HCT116 (cell line): Measurements from ENCODE around the gene CASP1. TPM values are rescaled to one million over a fixed set of nuclear protein-coding genes. Genes with fewer than 3 reads are reported as not detected.

Experiments
- ATAC-seq: fragments of 200-7000 bp; cut with Tn5 transposase; 2 replicates; pipeline ENCODE4 v1.9.1; 2020; ENCODE audit warnings: mild to moderate bottlenecking, moderate library complexity
- BruUV-seq: library from RNA; stranded (reverse); fragments of 400-500 nt; replicated peaks from 2 replicates; lab custom pipeline; 2021; lab: Mats Ljungman, UMichigan
- CTCF ChIA-PET: fragments of 300-600 bp; sonication (Branson Sonifier 250); formaldehyde crosslinking; loops from one replicate; lab custom pipeline; 2021; ENCODE audit warnings: antibody characterized with exemption; lab: Charles Lee
- POLR2A ChIA-PET: fragments of 300-600, 350-600 bp; sonication (Branson Sonifier 250); formaldehyde crosslinking; loops from one replicate; lab custom pipeline; 2021; ENCODE audit warnings: antibody characterized with exemption; lab: Charles Lee
- RAD21 ChIA-PET, 2 experiments: fragments of 300-600 bp; sonication (Branson Sonifier 250); formaldehyde crosslinking; loops; one replicate each; lab custom pipeline; 2023; ENCODE audit warnings: low total read pairs in 2 of 2; ENCODE audit not compliant: uncharacterized antibody in 2 of 2, unreplicated experiment in 2 of 2, low non-redundant PET in 1 of 2; lab: Charles Lee
- DNase-seq: peaks from one replicate; pipeline ENCODE4 v3.0.0-alpha.2; 2010; ENCODE audit warnings: low read depth, low spot score
- H2AFZ ChIP-seq: fragments of 200-600 bp; shearing (Covaris generic), sonication (generic); 2 replicates; pipeline ENCODE4 v1.6.1; 2017; ENCODE audit warnings: low read depth, mixed run types, mixed read lengths, antibody characterized with exemption, low read length; ENCODE audit not compliant: poor library complexity, severe bottlenecking
- H3K27ac ChIP-seq: 2 replicates; pipeline ENCODE4 v1.5.1; 2012; ENCODE audit warnings: low read depth, low read length
- H3K27me3 ChIP-seq: fragments of 200-600 bp; sonication (generic); 2 replicates; pipeline ENCODE4 v1.6.1; 2016; ENCODE audit warnings: mixed run types, low read length, mixed read lengths; ENCODE audit not compliant: insufficient read depth
- H3K36me3 ChIP-seq, 2 experiments: fragments of 200-500 bp in 1 of 2; fragments of 200-600 bp in 1 of 2; sonication (Bioruptor generic) in 1 of 2; sonication (generic) in 1 of 2; 2 replicates each; pipeline versions ENCODE4 v1.5.1 to v1.6.1; 2014 to 2016; ENCODE audit warnings: low read length in 2 of 2, inconsistent platforms in 1 of 2, mixed read lengths in 1 of 2, mixed run types in 1 of 2; ENCODE audit not compliant: insufficient read depth in 2 of 2, control insufficient read depth in 1 of 2
- H3K4me1 ChIP-seq, 2 experiments: fragments of 200-600 bp in 1 of 2; sonication (generic) in 1 of 2; 2 replicates each; pipeline versions ENCODE4 v1.5.1 to v1.6.1; 2012 to 2017; ENCODE audit warnings: low read length in 2 of 2, inconsistent platforms in 1 of 2, mild to moderate bottlenecking in 1 of 2, mixed read lengths in 1 of 2, mixed run types in 1 of 2, moderate library complexity in 1 of 2; ENCODE audit not compliant: insufficient read depth in 2 of 2, control insufficient read depth in 1 of 2
- H3K4me2 ChIP-seq: fragments of 200-600 bp; sonication (generic); 2 replicates; pipeline ENCODE4 v1.6.1; 2017; ENCODE audit warnings: mixed run types, low read length, mixed read lengths
- H3K4me3 ChIP-seq, 2 experiments: fragments of 200-600 bp in 1 of 2; sonication (generic) in 1 of 2; replicated peaks in 1 of 2; 2 replicates each; pipeline ENCODE4 v1.5.1; 2011 to 2016; ENCODE audit warnings: low read length in 2 of 2, control low read depth in 1 of 2, low read depth in 1 of 2, mild to moderate bottlenecking in 1 of 2, mixed read lengths in 1 of 2, mixed run types in 1 of 2
- H3K79me2 ChIP-seq: fragments of 200-600 bp; sonication (generic); 2 replicates; pipeline ENCODE4 v1.6.1; 2017; ENCODE audit warnings: mild to moderate bottlenecking, mixed run types, low read length, moderate library complexity, mixed read lengths; ENCODE audit not compliant: insufficient read depth
- H3K9ac ChIP-seq: fragments of 200-600 bp; sonication (generic); 2 replicates; pipeline ENCODE4 v1.6.1; 2016; ENCODE audit warnings: low read length, mixed read lengths
- H3K9me2 ChIP-seq: fragments of 200-600 bp; sonication (generic), shearing (Covaris generic); 2 replicates; pipeline ENCODE4 v1.6.1; 2017; ENCODE audit warnings: mixed run types, mild to moderate bottlenecking, moderate library complexity; ENCODE audit not compliant: insufficient read depth
- H3K9me3 ChIP-seq, 2 experiments: fragments of 200-500 bp in 1 of 2; fragments of 200-600 bp in 1 of 2; sonication (Bioruptor generic) in 1 of 2; sonication (generic) in 1 of 2; 2 replicates each; pipeline ENCODE4 v1.6.1; 2014 to 2017; ENCODE audit warnings: low read length in 2 of 2, mixed read lengths in 2 of 2, inconsistent platforms in 1 of 2, low read depth in 1 of 2, mild to moderate bottlenecking in 1 of 2, mixed run types in 1 of 2, moderate library complexity in 1 of 2; ENCODE audit not compliant: control insufficient read depth in 1 of 2, insufficient read depth in 1 of 2
- H4K20me1 ChIP-seq: fragments of 200-600 bp; sonication (generic), shearing (Covaris generic); 2 replicates; pipeline ENCODE4 v1.6.1; 2017; ENCODE audit warnings: mixed run types, mild to moderate bottlenecking, moderate library complexity; ENCODE audit not compliant: insufficient read depth
- ATF3 ChIP-seq: IDR thresholded peaks from 2 replicates; pipeline ENCODE4 v1.6.1; 2012
- CBX3 ChIP-seq: IDR thresholded peaks from 2 replicates; pipeline ENCODE4 v1.6.1; 2012; ENCODE audit warnings: low read depth
- CEBPB ChIP-seq: IDR thresholded peaks from 2 replicates; pipeline ENCODE4 v1.6.1; 2012; ENCODE audit warnings: low read depth
- CTCF ChIP-seq, 3 experiments: fragments of 200-600 bp in 1 of 3; sonication (generic) in 1 of 3; IDR thresholded peaks in 2 of 3; conservative IDR thresholded peaks in 1 of 3; 2 replicates each; pipeline ENCODE4 v1.5.1; 2012 to 2017; ENCODE audit warnings: low read depth in 2 of 3, low read length in 2 of 3, antibody characterized with exemption in 1 of 3, borderline replicate concordance in 1 of 3, control low read depth in 1 of 3, mild to moderate bottlenecking in 1 of 3, mixed read lengths in 1 of 3, mixed run types in 1 of 3, moderate library complexity in 1 of 3; ENCODE audit not compliant: insufficient read depth in 1 of 3
- EGR1 ChIP-seq: IDR thresholded peaks from 2 replicates; pipeline ENCODE4 v1.6.1; 2012; ENCODE audit warnings: low read depth
- ELF1 ChIP-seq: IDR thresholded peaks from 2 replicates; pipeline ENCODE4 v1.6.1; 2012; ENCODE audit warnings: low read depth, borderline replicate concordance
- EZH2 ChIP-seq: fragments of 200-600 bp; sonication (generic); IDR thresholded peaks from 2 replicates; pipeline ENCODE4 v1.6.1; 2017; ENCODE audit warnings: antibody characterized with exemption, mixed run types
- EZH2phosphoT487 ChIP-seq: fragments of 200-600 bp; IDR thresholded peaks from 2 replicates; pipeline ENCODE4 v1.6.1; 2018; ENCODE audit warnings: antibody characterized with exemption, borderline replicate concordance
- FOSL1 ChIP-seq: IDR thresholded peaks from 2 replicates; pipeline ENCODE4 v1.6.1; 2012; ENCODE audit warnings: low read depth
- JUND ChIP-seq: IDR thresholded peaks from 2 replicates; pipeline ENCODE4 v1.6.1; 2012
- MAX ChIP-seq: IDR thresholded peaks from 2 replicates; pipeline ENCODE4 v1.6.1; 2012
- POLR2A ChIP-seq: IDR thresholded peaks from 2 replicates; pipeline ENCODE4 v1.7.0; 2011; ENCODE audit warnings: borderline replicate concordance; ENCODE audit not compliant: insufficient read depth, insufficient read length; ENCODE audit errors: extremely low read depth
- RAD21 ChIP-seq: IDR thresholded peaks from 2 replicates; pipeline ENCODE4 v1.6.1; 2012; ENCODE audit warnings: low read depth, mild to moderate bottlenecking
- SIN3A ChIP-seq: IDR thresholded peaks from 2 replicates; pipeline ENCODE4 v1.6.1; 2012; ENCODE audit warnings: low read depth
- SP1 ChIP-seq: IDR thresholded peaks from 2 replicates; pipeline ENCODE4 v1.6.1; 2012; ENCODE audit warnings: low read depth
- SRF ChIP-seq: IDR thresholded peaks from 2 replicates; pipeline ENCODE4 v1.6.1; 2012; ENCODE audit warnings: low read depth
- TCF7L2 ChIP-seq: IDR thresholded peaks from 2 replicates; pipeline ENCODE4 v1.7.0; 2011; ENCODE audit warnings: borderline replicate concordance, inconsistent platforms; ENCODE audit not compliant: insufficient read depth, insufficient read length; ENCODE audit errors: extremely low read depth
- YY1 ChIP-seq: IDR thresholded peaks from 2 replicates; pipeline ENCODE4 v1.6.1; 2011; ENCODE audit warnings: low read length, low read depth, moderate library complexity, mild to moderate bottlenecking; ENCODE audit not compliant: insufficient replicate concordance; ENCODE audit errors: extremely low read depth
- ZBTB33 ChIP-seq: IDR thresholded peaks from 2 replicates; pipeline ENCODE4 v1.6.1; 2011; ENCODE audit warnings: mild to moderate bottlenecking, low read length, moderate library complexity; ENCODE audit not compliant: insufficient replicate concordance; ENCODE audit errors: extremely low read depth
- ZFX ChIP-seq: fragments of 450-650 bp; IDR thresholded peaks from 2 replicates; pipeline ENCODE4 v1.6.1; 2017
- ZNF274 ChIP-seq: fragments of 200-500 bp; sonication (Bioruptor generic); IDR thresholded peaks from 2 replicates; pipeline ENCODE4 v1.6.1; 2014; ENCODE audit warnings: mild to moderate bottlenecking, low read depth, low read length, inconsistent platforms
- intact Hi-C: fragments of 100-400 bp; cut with micrococcal nuclease; formaldehyde crosslinking; loops from 2 replicates; pipeline ENCODE4 v1.10.0; 2022
- total RNA-seq: library from RNA; stranded (reverse); gene quantifications from one replicate; pipeline ENCODE4 v1.2.1, GENCODE V29; 2021; ENCODE audit not compliant: unreplicated experiment
- TF ChIP-seq, protein P1 (sequence below): IDR thresholded peaks from 2 replicates; pipeline ENCODE4 v1.6.1; 2012; ENCODE audit warnings: low read depth

The CASP1 gene
- total RNA-seq, 1 experiment from 2014 or later: not detected

GRCh38 chr11:105000797-105001196 is 34.1 kb downstream of the CASP1 start:
- peak overlapping the region; percentile 82 for H2AFZ ChIP-seq
- no peak overlapping the region for H3K4me3 ChIP-seq
- H3K9me2 ChIP-seq: no peaks in the 10 kb centered on the region
- ATAC-seq (peak; percentile 84), DNase-seq (peak; percentile 19)
- CTCF ChIA-PET: interaction anchor here (1.2 kb wide), 1 partner anchor 8 kb away, joined by 4 read pairs; no protein-coding TSS in a partner anchor
- no peaks in the 10 kb centered on the region for H3K79me2 ChIP-seq
- RAD21 ChIA-PET: no interaction called here
- H4K20me1 ChIP-seq: no peaks in the 10 kb centered on the region
- POLR2A ChIA-PET: no interaction called here
- H3K27ac ChIP-seq: no peak overlapping the region
- no peak overlapping the region for H3K9ac ChIP-seq
- no peak overlapping the region for H3K4me2 ChIP-seq
- H3K4me1 ChIP-seq: peaks cover 0 to 12% of the 10 kb centered on the region in 2 experiments; a peak in 2 of 4 replicates
- H3K9me3 ChIP-seq: no peaks in the 10 kb centered on the region
- no peaks in the 10 kb centered on the region for H3K36me3 ChIP-seq
- H3K27me3 ChIP-seq: no peaks in the 10 kb centered on the region
- intact Hi-C loops: no loop called here
- BruUV-seq: no TSS peak
- TF ChIP-seq ATF3 (no peak), POLR2A (no peak), ZBTB33 (no peak), FOSL1 (no peak), EGR1 (no peak), TCF7L2 (no peak), EZH2 (no peak), CBX3 (peak; percentile 37; the same call in 1 of the 2 replicates), CEBPB (no peak), SRF (no peak), EZH2phosphoT487 (no peak), YY1 (no peak), SIN3A (no peak), ZFX (no peak), ELF1 (no peak), MAX (0 out of 2 replicates have a peak, but pooled peaks have one; percentile 45), CTCF (IDR thresholded peaks at IDR 0.05 in 2 of 3, conservative IDR thresholded peaks at IDR 0.05 in 1 of 3; ENCODE audit: borderline replicate concordance in 1 of 3, insufficient read depth in 1 of 3, low read depth in 2 of 3, low read length in 2 of 3) (peak; percentile 23 to 87 (median 75); a peak in 5 of 6 replicates), JUND (no peak), SP1 (no peak), RAD21 (peak; percentile 41; the same call in 1 of the 2 replicates), ZNF274 (no peak)
- TF ChIP-seq, protein P1, sequence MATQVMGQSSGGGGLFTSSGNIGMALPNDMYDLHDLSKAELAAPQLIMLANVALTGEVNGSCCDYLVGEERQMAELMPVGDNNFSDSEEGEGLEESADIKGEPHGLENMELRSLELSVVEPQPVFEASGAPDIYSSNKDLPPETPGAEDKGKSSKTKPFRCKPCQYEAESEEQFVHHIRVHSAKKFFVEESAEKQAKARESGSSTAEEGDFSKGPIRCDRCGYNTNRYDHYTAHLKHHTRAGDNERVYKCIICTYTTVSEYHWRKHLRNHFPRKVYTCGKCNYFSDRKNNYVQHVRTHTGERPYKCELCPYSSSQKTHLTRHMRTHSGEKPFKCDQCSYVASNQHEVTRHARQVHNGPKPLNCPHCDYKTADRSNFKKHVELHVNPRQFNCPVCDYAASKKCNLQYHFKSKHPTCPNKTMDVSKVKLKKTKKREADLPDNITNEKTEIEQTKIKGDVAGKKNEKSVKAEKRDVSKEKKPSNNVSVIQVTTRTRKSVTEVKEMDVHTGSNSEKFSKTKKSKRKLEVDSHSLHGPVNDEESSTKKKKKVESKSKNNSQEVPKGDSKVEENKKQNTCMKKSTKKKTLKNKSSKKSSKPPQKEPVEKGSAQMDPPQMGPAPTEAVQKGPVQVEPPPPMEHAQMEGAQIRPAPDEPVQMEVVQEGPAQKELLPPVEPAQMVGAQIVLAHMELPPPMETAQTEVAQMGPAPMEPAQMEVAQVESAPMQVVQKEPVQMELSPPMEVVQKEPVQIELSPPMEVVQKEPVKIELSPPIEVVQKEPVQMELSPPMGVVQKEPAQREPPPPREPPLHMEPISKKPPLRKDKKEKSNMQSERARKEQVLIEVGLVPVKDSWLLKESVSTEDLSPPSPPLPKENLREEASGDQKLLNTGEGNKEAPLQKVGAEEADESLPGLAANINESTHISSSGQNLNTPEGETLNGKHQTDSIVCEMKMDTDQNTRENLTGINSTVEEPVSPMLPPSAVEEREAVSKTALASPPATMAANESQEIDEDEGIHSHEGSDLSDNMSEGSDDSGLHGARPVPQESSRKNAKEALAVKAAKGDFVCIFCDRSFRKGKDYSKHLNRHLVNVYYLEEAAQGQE: no peak
